Lower lobe of right lung (tissue), 2 donors: ENCODE measurements around the gene BACH2. TPM values are rescaled to one million over a fixed set of nuclear protein-coding genes. Genes with fewer than 3 reads are reported as not detected.

Experiments
- ATAC-seq, 2 donors: fragments of 200-7000 bp; cut with Tn5 transposase; one replicate each; pipeline ENCODE4 v1.9.1; 2020 to 2022; ENCODE audit warnings: mild to moderate bottlenecking in 2 of 2, moderate library complexity in 2 of 2
- DNase-seq: peaks from one replicate; pipeline ENCODE4 v3.0.0-alpha.2; 2020
- H3K27ac ChIP-seq: fragments of 200-600 bp; one replicate; pipeline ENCODE4 v1.8.0; 2022
- H3K27me3 ChIP-seq: fragments of 200-600 bp; one replicate; pipeline ENCODE4 v1.8.0; 2022; ENCODE audit warnings: low read depth
- H3K36me3 ChIP-seq: fragments of 200-600 bp; one replicate; pipeline ENCODE4 v1.8.0; 2022; ENCODE audit warnings: mild to moderate bottlenecking
- H3K4me1 ChIP-seq: fragments of 200-600 bp; one replicate; pipeline ENCODE4 v1.8.0; 2022
- H3K4me3 ChIP-seq: fragments of 200-600 bp; one replicate; pipeline ENCODE4 v1.8.0; 2022; ENCODE audit warnings: mild to moderate bottlenecking
- H3K9me3 ChIP-seq: fragments of 200-600 bp; one replicate; pipeline ENCODE4 v1.8.0; 2022
- intact Hi-C: fragments of 100-400 bp; cut with DNase I; formaldehyde crosslinking; loops from one replicate; pipeline ENCODE4 v1.11.0; 2022
- total RNA-seq: library from RNA; stranded (reverse); fragmentation: NEBNext Ultra II Directional; extraction: Animal tissue kit (Norgen Biotek cat#: 25700); gene quantifications from one replicate; pipeline ENCODE4 v1.2.1, GENCODE V29; 2021
- TF ChIP-seq, protein P1 (sequence below): fragments of 200-600 bp; IDR thresholded peaks from one replicate; pipeline ENCODE4 v1.8.0; 2022; ENCODE audit warnings: antibody characterized with exemption, mild to moderate bottlenecking
- donor health status: DM: no; HTN: yes; CAD: no; lungs with severe emphysema.

The BACH2 gene
- total RNA-seq, 1 donor from 2014 or later: 6.3 TPM

DNA sequence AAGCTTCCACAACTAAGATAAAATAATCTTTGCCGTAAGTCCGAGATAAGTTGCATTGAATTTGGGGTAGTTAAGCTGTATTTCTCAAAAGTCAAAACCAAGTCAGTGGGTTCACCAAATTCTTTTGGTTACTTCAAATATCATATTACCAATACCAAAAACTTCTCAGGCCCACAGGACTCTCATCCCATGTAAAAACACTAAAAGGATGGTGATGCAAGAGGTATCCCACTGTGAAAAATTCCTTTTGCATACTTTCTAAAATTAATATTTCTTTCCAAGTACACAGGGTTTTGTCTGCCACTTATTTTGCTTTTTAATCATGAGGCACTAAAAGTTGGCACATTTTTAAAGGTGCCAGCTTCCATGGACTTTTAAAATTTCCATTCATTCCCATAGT lies 251.1 kb downstream of the BACH2 start:
- H3K27ac ChIP-seq: no peak overlapping the region
- TF ChIP-seq, protein P1, sequence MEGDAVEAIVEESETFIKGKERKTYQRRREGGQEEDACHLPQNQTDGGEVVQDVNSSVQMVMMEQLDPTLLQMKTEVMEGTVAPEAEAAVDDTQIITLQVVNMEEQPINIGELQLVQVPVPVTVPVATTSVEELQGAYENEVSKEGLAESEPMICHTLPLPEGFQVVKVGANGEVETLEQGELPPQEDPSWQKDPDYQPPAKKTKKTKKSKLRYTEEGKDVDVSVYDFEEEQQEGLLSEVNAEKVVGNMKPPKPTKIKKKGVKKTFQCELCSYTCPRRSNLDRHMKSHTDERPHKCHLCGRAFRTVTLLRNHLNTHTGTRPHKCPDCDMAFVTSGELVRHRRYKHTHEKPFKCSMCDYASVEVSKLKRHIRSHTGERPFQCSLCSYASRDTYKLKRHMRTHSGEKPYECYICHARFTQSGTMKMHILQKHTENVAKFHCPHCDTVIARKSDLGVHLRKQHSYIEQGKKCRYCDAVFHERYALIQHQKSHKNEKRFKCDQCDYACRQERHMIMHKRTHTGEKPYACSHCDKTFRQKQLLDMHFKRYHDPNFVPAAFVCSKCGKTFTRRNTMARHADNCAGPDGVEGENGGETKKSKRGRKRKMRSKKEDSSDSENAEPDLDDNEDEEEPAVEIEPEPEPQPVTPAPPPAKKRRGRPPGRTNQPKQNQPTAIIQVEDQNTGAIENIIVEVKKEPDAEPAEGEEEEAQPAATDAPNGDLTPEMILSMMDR: no peak
- H3K27me3 ChIP-seq: no peaks in the 10 kb centered on the region
- no peaks in the 10 kb centered on the region for H3K36me3 ChIP-seq
- intact Hi-C loops: no loop called here
- DNase-seq (no peak), ATAC-seq (no peak)
- no peaks in the 10 kb centered on the region for H3K9me3 ChIP-seq
- no peaks in the 10 kb centered on the region for H3K4me1 ChIP-seq
- no peak overlapping the region for H3K4me3 ChIP-seq

DNA sequence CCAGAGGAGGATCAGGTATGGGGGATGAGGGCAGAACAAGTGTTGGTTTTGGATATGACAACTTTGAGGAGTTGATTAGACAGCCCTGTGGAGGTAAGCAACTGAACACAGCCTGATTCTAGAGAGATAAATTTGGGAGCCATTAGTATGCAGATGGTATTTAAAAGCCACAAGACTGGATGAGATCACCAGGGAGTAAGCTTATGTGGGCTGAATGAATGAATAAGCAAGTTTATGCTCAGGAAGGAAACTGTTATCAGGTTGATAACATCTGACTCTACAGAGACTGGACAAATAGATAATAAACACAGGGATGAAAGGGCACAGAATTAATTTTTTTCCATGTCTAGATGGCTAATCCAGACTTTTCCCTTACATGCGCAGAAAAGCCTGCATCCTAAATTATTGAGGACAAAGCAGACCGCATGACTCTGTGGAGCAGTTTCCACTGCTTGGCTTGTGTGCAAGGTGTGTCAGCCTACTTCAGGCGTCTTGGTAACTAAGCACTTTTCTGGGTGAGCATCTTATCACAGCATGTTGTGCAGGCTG lies 251.7 kb downstream of the BACH2 start:
- H3K4me3 ChIP-seq: no peak overlapping the region
- no peak overlapping the region for H3K27ac ChIP-seq
- DNase-seq (no peak), ATAC-seq (no peak)
- TF ChIP-seq, protein P1: no peak
- H3K9me3 ChIP-seq: no peaks in the 10 kb centered on the region
- intact Hi-C loops: no loop called here
- no peaks in the 10 kb centered on the region for H3K36me3 ChIP-seq
- H3K27me3 ChIP-seq: no peaks in the 10 kb centered on the region
- no peaks in the 10 kb centered on the region for H3K4me1 ChIP-seq

GRCh38 chr6:90044182-90044832 lies 252.3 kb downstream of the BACH2 start:
- no peak for ATAC-seq
- Histone ChIP-seq H3K4me1 (no peaks in the 10 kb centered on the region), H3K27ac (no peak overlapping the region), H3K27me3 (no peaks in the 10 kb centered on the region), H3K36me3 (no peaks in the 10 kb centered on the region), H3K4me3 (no peak overlapping the region), H3K9me3 (no peaks in the 10 kb centered on the region)
- TF ChIP-seq, protein P1: no peak
- intact Hi-C loops: no loop called here
- DNase-seq: no peak

DNA sequence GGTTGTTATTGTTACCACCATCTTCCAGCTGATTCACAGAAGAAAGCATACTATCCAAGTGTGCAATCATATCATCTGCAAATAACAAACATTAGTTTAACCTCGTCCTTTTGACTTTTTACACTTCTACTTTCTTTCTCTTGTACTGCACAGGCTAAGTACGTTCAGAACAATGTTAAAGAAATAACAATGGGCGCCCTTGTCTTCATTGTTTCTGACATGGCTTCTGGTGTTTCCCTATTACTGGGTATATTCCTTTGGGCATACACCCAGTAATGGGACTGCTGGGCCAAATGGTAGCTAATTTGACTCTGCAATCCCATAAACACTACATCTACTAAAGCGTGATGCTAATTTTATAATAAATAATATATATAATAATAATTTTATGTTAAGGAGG lies 255.7 kb downstream of the BACH2 start:
- intact Hi-C loops: no loop called here

DNA sequence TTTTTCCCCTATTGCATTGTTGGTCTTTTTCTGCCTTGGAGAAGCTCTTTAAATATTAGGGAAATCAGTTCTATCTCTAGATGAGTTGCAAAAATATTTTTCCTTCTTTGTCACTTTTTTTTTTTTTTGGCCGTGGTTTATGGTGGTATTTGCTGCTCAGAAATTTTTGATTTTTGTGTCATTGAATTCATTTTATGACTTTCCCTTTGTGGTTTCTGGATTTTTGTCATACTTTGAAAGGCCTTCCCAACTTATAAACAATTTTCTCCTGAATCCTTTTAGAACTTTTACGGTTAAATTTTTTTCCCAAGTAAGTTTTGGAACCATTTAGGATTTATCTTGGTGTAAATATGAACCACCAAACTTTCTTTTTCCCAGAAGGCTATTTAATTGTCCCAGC lies 256.7 kb downstream of the BACH2 start:
- DNase-seq: no peak
- H3K4me3 ChIP-seq: no peak overlapping the region
- ATAC-seq: no peak
- TF ChIP-seq, protein P1: no peak
- no peaks in the 10 kb centered on the region for H3K27me3 ChIP-seq
- intact Hi-C loops: no loop called here
- H3K9me3 ChIP-seq: no peaks in the 10 kb centered on the region
- no peak overlapping the region for H3K27ac ChIP-seq
- no peaks in the 10 kb centered on the region for H3K4me1 ChIP-seq
- H3K36me3 ChIP-seq: no peaks in the 10 kb centered on the region

More for the DNA sequence above, 255.7 kb downstream of the BACH2 start:
- Histone ChIP-seq H3K36me3 (no peaks in the 10 kb centered on the region), H3K27ac (no peak overlapping the region), H3K4me3 (no peak overlapping the region), H3K4me1 (no peaks in the 10 kb centered on the region), H3K27me3 (no peaks in the 10 kb centered on the region), H3K9me3 (no peaks in the 10 kb centered on the region)
- TF ChIP-seq, protein P1: no peak
- DNase-seq: no peak
- ATAC-seq: no peak
